Measurements from ENCODE around the gene NSF.
"Not testable (repeated sequence)": the region's sequence is repeated elsewhere in the genome, so short reads cannot be mapped to it uniquely, and the experiment has no call there.

NSF gene

GRCh38 chr17:46613876-46614275, 23.4 kb downstream of the NSF start:
- H3K36me3 Mint-ChIP-seq, H3K4me1 Mint-ChIP-seq, ATAC-seq, H3K27ac Mint-ChIP-seq, H3K27me3 Mint-ChIP-seq, H3K9me3 Mint-ChIP-seq, H3K4me3 Mint-ChIP-seq: not testable (repeated sequence)

DNA sequence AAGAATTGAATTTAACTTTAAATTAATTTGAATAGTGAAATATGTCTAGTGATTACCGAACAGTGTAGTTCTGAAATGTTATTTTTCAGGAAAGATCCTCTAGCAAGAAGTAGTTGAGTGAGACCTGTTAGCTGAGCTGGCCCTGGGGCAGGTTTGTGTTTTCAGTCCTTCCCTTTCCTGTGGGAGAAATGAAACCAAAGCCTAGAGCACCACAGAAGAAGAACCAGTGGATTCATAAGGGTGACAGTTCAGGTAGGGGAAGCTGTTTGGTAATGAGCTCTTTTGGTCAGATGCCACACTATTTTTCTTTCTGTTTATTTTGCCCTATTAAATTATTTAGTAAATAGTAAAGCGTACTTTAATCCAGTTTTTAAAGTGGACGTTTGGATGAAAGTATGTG, 26.7 kb downstream of the NSF start:
- H3K36me3 Mint-ChIP-seq, H3K27ac Mint-ChIP-seq, H3K4me3 Mint-ChIP-seq, H3K4me1 Mint-ChIP-seq, ATAC-seq, H3K9me3 Mint-ChIP-seq, H3K27me3 Mint-ChIP-seq: not testable (repeated sequence)

DNA sequence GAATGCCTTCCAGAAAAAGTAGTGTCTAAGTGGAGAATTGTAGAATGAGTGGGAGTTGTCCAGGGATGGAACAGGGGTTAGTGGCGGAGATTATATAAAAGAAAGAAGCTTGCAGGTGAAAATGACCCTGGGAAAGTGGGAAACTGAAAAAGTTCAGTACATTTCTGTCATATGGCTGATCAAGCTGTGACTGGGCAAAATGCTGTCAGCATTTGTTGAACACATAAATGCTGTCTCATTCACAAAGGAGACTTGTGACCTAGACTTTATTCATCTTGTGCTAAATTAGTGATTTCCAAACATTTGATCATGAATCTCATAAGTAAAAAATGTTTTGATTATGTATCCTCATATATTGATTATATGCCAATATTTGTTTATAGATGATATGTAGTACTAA, 28.5 kb downstream of the NSF start:
- not testable (repeated sequence) for H3K4me3 Mint-ChIP-seq, H3K4me1 Mint-ChIP-seq

DNA sequence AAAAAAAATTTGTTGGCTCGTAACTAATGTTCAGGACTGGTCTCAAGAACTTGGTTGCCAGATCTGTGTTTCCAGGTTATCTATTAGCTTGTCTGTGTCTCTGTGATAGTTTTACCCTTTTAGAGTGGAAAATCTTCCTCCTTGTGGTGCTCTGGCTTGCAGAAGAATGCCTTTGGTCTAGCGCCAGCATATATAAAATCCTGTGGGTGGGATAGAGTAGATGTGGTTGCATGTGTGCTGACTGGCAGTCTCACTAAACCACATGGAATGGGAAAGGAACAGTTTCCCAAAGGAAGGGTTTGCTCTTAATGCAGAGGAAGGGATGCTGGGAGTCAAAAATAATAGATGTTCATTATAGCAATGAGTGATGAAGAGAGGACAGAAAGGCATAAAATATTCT, 33.3 kb downstream of the NSF start:
- not testable (repeated sequence) for H3K27me3 Mint-ChIP-seq, H3K4me3 Mint-ChIP-seq, H3K9me3 Mint-ChIP-seq, H3K4me1 Mint-ChIP-seq, ATAC-seq, H3K27ac Mint-ChIP-seq, H3K36me3 Mint-ChIP-seq

More for the DNA sequence above, 28.5 kb downstream of the NSF start:
- H3K27ac Mint-ChIP-seq, ATAC-seq, H3K9me3 Mint-ChIP-seq, H3K27me3 Mint-ChIP-seq, H3K36me3 Mint-ChIP-seq: not testable (repeated sequence)

- not testable (repeated sequence) for H3K36me3 Mint-ChIP-seq, ATAC-seq, H3K4me3 Mint-ChIP-seq, H3K27ac Mint-ChIP-seq, H3K27me3 Mint-ChIP-seq, H3K9me3 Mint-ChIP-seq, H3K4me1 Mint-ChIP-seq
Observed at GRCh38 chr17:46624726-46625125, 34.3 kb downstream of the NSF start.

DNA sequence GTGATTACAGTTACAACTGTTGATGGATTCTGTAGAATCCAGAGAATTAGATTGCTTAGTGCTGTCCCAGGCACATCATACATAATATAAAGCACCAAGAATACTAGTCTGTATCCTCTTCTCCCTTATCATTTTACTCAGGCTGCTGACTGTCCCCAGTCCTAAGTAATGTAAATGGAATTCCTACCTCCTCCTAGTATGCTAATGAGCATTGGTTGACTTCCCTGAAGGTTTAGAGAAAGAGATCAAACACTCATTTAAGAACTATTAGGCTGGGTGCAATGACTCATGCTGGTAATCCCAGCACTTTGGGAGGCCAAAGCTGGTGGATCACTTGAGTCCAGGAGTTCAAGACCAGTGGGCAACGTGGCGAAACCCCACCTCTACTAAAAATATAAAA, 37.0 kb downstream of the NSF start:
- ATAC-seq, H3K9me3 Mint-ChIP-seq, H3K36me3 Mint-ChIP-seq, H3K27me3 Mint-ChIP-seq, H3K27ac Mint-ChIP-seq, H3K4me3 Mint-ChIP-seq, H3K4me1 Mint-ChIP-seq: not testable (repeated sequence)

DNA sequence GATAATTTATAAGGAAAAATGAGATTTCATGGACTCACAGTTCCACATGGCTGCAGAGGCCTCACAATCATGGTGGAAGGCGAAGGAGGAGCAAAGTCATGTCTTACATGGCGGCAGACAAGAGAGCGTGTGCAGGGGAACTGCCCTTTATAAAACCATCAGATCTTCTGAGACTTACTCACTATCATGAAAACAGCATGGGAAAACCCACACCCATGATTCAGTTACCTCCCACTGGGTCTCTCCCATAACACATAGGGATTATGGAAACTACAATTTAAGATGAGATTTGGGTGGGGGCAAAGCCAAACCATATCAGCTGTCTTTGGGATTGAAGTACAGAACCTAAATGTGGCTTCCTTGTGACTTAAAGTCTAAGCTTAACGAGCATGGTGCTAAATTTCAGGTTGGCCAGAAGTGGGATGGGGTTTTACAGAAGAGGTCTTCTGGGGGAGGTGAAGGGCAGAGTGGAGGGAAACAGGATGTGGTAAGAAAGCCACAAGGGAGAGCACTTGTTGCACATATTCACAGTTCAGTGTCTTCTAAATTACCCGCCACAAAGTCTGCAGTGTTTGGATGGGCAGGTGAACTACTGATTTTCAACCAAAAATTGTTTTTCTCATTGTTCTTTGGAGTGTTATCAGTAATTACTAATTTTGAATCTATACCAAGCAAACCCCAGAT, 38.4 kb downstream of the NSF start:
- not testable (repeated sequence) for H3K27ac Mint-ChIP-seq, H3K9me3 Mint-ChIP-seq, H3K4me3 Mint-ChIP-seq, H3K4me1 Mint-ChIP-seq, H3K36me3 Mint-ChIP-seq, H3K27me3 Mint-ChIP-seq
- ATAC-seq, result peak; percentile 97

DNA sequence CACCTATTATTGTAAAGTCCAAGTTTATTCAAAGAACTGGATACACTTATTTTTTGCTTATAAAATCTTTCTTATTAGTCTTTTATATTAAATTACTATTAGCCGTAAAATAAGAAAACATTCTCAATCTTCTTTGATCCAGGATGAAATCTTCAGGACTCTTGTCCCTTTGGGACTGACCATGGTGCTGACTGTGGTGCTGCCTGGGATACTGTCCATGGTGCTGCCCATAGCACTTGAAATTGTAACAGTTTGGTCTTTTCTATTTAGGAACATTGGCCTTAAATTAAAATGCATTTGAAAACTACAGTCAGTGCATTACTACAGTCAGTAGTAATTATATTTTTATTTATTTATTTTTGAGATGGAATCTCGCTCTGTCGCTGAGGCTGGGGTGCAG, 41.7 kb downstream of the NSF start:
- H3K9me3 Mint-ChIP-seq, ATAC-seq, H3K27me3 Mint-ChIP-seq, H3K4me3 Mint-ChIP-seq, H3K27ac Mint-ChIP-seq, H3K36me3 Mint-ChIP-seq, H3K4me1 Mint-ChIP-seq: not testable (repeated sequence)

DNA sequence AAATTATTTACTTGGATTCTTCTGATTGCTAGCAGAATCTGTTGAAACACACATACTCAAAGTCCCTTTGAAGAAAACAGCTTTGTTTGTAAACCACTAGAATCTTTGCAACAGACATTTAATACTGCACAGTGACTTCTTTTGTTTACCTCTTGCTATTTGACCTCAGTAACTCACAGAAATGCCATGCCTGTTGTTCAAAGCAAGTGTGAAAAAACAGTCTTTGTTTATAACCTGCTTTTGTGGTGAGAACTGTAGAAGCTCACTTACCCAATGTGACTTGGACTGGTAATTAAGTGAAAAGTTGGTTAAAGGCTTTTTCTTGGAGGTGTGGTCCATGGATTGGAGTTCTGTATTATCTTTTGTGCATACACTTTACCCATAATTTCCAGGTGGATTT, 44.4 kb downstream of the NSF start:
- not testable (repeated sequence) for H3K4me1 Mint-ChIP-seq, H3K36me3 Mint-ChIP-seq, ATAC-seq, H3K27ac Mint-ChIP-seq, H3K4me3 Mint-ChIP-seq, H3K27me3 Mint-ChIP-seq, H3K9me3 Mint-ChIP-seq

DNA sequence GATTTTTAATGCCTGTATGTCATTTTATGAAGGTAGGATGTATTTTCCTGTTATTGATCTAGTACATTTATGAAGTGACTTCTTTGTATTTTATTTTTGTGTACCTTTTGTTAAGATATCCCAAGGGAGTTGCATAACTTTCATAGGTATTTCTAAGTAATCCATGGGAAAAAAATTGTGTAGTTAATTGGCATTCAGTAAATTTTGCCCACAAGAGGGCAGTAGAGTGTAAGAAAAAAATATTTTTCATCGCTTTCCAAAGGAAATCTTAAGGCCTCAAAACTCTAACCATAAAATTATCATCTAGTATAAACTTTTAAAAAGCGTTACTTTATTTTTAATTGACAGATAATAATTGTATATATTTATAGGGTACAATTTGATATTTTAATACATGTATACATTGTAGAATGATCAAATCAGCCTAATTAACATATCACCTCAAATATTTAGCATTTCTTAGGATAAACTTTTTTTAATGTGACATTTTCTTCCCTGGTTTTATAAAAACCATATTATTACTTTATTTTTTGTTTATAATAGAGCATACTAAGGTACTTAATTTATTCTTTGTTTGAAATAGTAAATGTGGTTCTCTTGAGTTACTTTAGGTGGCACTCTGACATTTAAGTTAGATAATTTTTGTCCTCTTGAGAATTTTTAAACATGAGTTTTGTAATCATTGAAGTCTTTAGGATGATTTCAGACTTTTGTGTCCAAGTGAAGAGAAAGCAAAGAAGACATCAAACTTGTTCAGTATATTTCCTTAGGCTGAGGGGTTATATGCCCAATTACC, 51.6 kb downstream of the NSF start:
- not testable (repeated sequence) for H3K36me3 Mint-ChIP-seq, H3K27ac Mint-ChIP-seq, H3K9me3 Mint-ChIP-seq, ATAC-seq, H3K4me1 Mint-ChIP-seq, H3K27me3 Mint-ChIP-seq, H3K4me3 Mint-ChIP-seq

GRCh38 chr17:46647251-46647650, 56.8 kb downstream of the NSF start:
- H3K27ac Mint-ChIP-seq, ATAC-seq, H3K9me3 Mint-ChIP-seq, H3K36me3 Mint-ChIP-seq, H3K27me3 Mint-ChIP-seq, H3K4me3 Mint-ChIP-seq, H3K4me1 Mint-ChIP-seq: not testable (repeated sequence)

DNA sequence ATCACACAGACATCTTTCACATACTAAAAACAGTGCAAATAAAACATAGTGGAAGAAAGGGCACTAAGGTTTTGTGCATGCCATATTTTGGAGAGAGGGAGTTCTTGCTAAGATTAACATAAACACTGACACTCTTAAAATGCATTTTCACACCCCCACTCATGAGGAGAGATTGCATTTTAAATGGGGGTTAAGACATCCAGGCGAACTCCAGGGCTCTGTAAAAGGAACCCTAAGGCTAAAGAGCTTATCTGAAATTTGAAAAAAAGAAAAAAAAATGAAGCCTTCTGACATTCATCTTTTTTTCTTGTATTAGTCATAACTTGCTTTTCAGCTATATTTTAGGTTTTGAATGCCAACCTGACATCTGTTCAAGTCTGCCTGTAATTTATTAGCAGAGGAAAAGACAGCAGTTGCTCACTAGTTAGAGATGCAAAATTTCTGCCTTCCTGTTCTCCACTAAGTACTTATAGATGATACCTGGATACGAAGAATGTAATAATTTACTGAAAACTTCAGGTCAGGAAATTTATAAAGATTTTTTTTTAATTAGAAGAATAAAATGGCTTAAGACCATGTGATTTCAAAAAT, 57.3 kb downstream of the NSF start:
- not testable (repeated sequence) for ATAC-seq, H3K4me3 Mint-ChIP-seq, H3K9me3 Mint-ChIP-seq, H3K27ac Mint-ChIP-seq, H3K36me3 Mint-ChIP-seq, H3K27me3 Mint-ChIP-seq, H3K4me1 Mint-ChIP-seq

- H3K27ac Mint-ChIP-seq, H3K36me3 Mint-ChIP-seq, ATAC-seq, H3K9me3 Mint-ChIP-seq, H3K4me3 Mint-ChIP-seq, H3K27me3 Mint-ChIP-seq, H3K4me1 Mint-ChIP-seq: not testable (repeated sequence)
Observed at GRCh38 chr17:46649246-46649645, 58.8 kb downstream of the NSF start.

- not testable (repeated sequence) for H3K4me3 Mint-ChIP-seq, H3K36me3 Mint-ChIP-seq, H3K4me1 Mint-ChIP-seq, H3K27ac Mint-ChIP-seq, H3K9me3 Mint-ChIP-seq, H3K27me3 Mint-ChIP-seq
- ATAC-seq, result peak; percentile 89
Observed at GRCh38 chr17:46652024-46652643, 61.7 kb downstream of the NSF start.

DNA sequence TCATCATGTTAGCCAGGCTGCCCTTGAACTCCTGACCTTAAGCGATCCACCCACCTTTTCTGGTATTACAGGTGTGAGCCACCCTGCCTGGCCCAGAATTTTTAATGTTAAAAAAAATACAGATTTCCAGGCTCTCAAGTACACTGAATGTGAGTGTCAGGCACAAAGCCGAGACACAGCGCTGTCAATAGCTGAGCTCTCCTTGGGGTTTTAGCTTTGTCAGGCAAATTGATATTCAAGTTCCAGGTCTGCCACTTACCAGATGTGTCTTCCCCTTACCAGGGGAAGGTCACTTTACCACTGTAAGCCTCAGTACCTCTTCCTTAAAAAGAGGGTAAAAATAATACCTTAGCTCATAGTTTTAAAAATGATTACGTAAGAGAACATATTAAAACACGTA, 67.8 kb downstream of the NSF start:
- H3K9me3 Mint-ChIP-seq, H3K36me3 Mint-ChIP-seq, H3K4me1 Mint-ChIP-seq, H3K27me3 Mint-ChIP-seq, ATAC-seq, H3K27ac Mint-ChIP-seq, H3K4me3 Mint-ChIP-seq: not testable (repeated sequence)

DNA sequence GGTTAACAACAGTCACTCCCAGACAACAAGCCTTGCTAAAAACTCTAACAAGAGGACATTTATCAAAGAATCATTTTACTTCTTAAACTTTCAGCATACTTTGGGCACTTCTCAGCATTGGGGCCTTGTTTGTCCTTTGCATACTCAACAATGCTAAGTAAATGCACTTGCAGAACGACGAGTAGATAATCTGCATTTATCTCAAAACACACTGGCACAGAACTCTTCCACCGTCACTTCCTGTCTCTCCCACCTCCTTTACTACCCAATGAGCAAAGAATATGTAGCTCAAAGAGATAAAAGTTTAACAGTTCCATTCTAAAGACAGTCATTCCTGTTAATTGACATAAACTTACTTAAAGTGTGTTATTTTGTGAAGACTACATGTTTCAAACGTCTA, 69.2 kb downstream of the NSF start:
- not testable (repeated sequence) for H3K4me3 Mint-ChIP-seq

More for the DNA sequence above, 69.2 kb downstream of the NSF start:
- H3K9me3 Mint-ChIP-seq, H3K27me3 Mint-ChIP-seq, H3K4me1 Mint-ChIP-seq, H3K36me3 Mint-ChIP-seq, H3K27ac Mint-ChIP-seq, ATAC-seq: not testable (repeated sequence)

Measured in stimulated activated memory B cell treated with anti-CD40 and anti-IgM and Interleukin-4, amounts not matched to agents 10 μg/mL and 1 μg/mL and 100 μg/mL, for 72 hours (primary cell).